GM23338 (cell line): ENCODE measurements around the gene SLC29A1.

Source experiments
- CREB1 ChIP-seq: fragments of 250-450 bp; sonication (Bioruptor Pico); IDR thresholded peaks from 2 replicates; pipeline ENCODE4 v1.5.0; 2020; ENCODE audit warnings: low read depth, mild to moderate bottlenecking, moderate library complexity
- CTCF ChIP-seq, 2 experiments: fragments of 200-600 bp in 1 of 2; sonication (generic) in 1 of 2; conservative IDR thresholded peaks; 2 replicates each; pipeline versions ENCODE4 v1.5.1 to v1.6.1; 2016 to 2017; ENCODE audit warnings: antibody characterized with exemption in 2 of 2, low read depth in 2 of 2, mild to moderate bottlenecking in 2 of 2, moderate library complexity in 1 of 2
- EZH2 ChIP-seq: fragments of 200-600 bp; sonication (generic); IDR thresholded peaks from one replicate; pipeline ENCODE4 v1.8.0; 2017; ENCODE audit warnings: antibody characterized with exemption, mild to moderate bottlenecking, low read depth; ENCODE audit not compliant: unreplicated experiment
- EZH2phosphoT487 ChIP-seq: fragments of 200-600 bp; sonication (generic); IDR thresholded peaks from one replicate; pipeline ENCODE4 v1.8.1; 2018; ENCODE audit warnings: antibody characterized with exemption; ENCODE audit not compliant: unreplicated experiment
- JUNB ChIP-seq: IDR thresholded peaks from one replicate; pipeline ENCODE4 v1.6.1; 2016; ENCODE audit warnings: antibody characterized with exemption; ENCODE audit not compliant: unreplicated experiment
- POLR2AphosphoS5 ChIP-seq: IDR thresholded peaks from 2 replicates; pipeline ENCODE4 v1.6.1; 2016; ENCODE audit warnings: antibody characterized with exemption, low read depth
- REST ChIP-seq: IDR thresholded peaks from one replicate; pipeline ENCODE4 v1.6.1; 2018; ENCODE audit warnings: antibody characterized with exemption; ENCODE audit not compliant: unreplicated experiment

GRCh38 chr6:44268095-44268628 is 44.8 kb downstream of the SLC29A1 start:
- TF ChIP-seq EZH2 (no peak), CTCF (conservative IDR thresholded peaks at IDR 0.05; ENCODE audit: low read depth in 2 of 2) (peak; percentile 93 to 99), REST (no peak), EZH2phosphoT487 (no peak), POLR2AphosphoS5 (no peak), CREB1 (CRISPR knock-in tag) (no peak), JUNB (no peak)
